Spleen (tissue), 11 donors: ENCODE measurements around the gene SLC47A2. TPM values are rescaled to one million over a fixed set of nuclear protein-coding genes. Genes with fewer than 3 reads are reported as not detected.

Experiments used
- DNase-seq: peaks from one replicate; pipeline ENCODE4 v3.0.0-alpha.2; 2020
- H3K27ac ChIP-seq, 8 donors: fragments of 200-600 bp; sonication (generic) in 7 of 8; 1 replicate in 4 of 8; 2 replicates in 4 of 8; pipeline versions ENCODE4 v1.5.0 to v1.8.0; 2016 to 2021; ENCODE audit warnings: inconsistent platforms in 4 of 8, mild to moderate bottlenecking in 4 of 8, moderate library complexity in 1 of 8
- H3K27me3 ChIP-seq, 7 donors: fragments of 200-600 bp; sonication (generic) in 6 of 7; replicated peaks in 1 of 7; 1 replicate in 4 of 7; 2 replicates in 3 of 7; pipeline versions ENCODE4 v1.5.0 to v1.8.0; 2016 to 2021; ENCODE audit warnings: inconsistent platforms in 3 of 7, mild to moderate bottlenecking in 1 of 7
- H3K36me3 ChIP-seq, 6 donors: fragments of 200-600 bp; sonication (generic) in 5 of 6; 1 replicate in 4 of 6; 2 replicates in 2 of 6; pipeline versions ENCODE4 v1.5.0 to v1.8.0; 2016 to 2021; ENCODE audit warnings: inconsistent platforms in 2 of 6
- H3K4me1 ChIP-seq, 6 donors: fragments of 200-600 bp; sonication (generic) in 5 of 6; 1 replicate in 3 of 6; 2 replicates in 3 of 6; pipeline versions ENCODE4 v1.5.0 to v1.8.0; 2016 to 2021; ENCODE audit warnings: inconsistent platforms in 3 of 6
- H3K4me3 ChIP-seq, 8 donors: fragments of 200-600 bp; sonication (generic) in 7 of 8; 1 replicate in 4 of 8; 2 replicates in 4 of 8; pipeline versions ENCODE4 v1.5.0 to v1.8.0; 2016 to 2021; ENCODE audit warnings: inconsistent platforms in 4 of 8, mild to moderate bottlenecking in 4 of 8, moderate library complexity in 2 of 8
- H3K9me3 ChIP-seq, 8 donors: fragments of 200-600 bp; sonication (generic) in 7 of 8; 1 replicate in 4 of 8; 2 replicates in 4 of 8; pipeline versions ENCODE4 v1.5.0 to v1.8.0; 2016 to 2021; ENCODE audit warnings: inconsistent platforms in 4 of 8
- POLR2A ChIP-seq, 3 donors: fragments of 450-650 bp; IDR thresholded peaks; one replicate each; pipeline ENCODE4 v1.5.1; 2017; ENCODE audit warnings: antibody characterized with exemption in 3 of 3, mild to moderate bottlenecking in 1 of 3
- POLR2AphosphoS5 ChIP-seq, 3 donors: sonication (generic); formaldehyde crosslinking; IDR thresholded peaks; one replicate each; pipeline ENCODE4 v1.5.1; 2017; ENCODE audit warnings: antibody characterized with exemption in 3 of 3
- WGBS, 5 donors: extraction: QIAGEN DNeasy Blood & Tissue Kit in 3 of 5; methylation state at CpG; one replicate each; pipeline versions ENCODE4 v1.1.5 to v1.1.7; 2013 to 2018; 5-methylcytosine and 5-hydroxymethylcytosine counted together
- intact Hi-C: fragments of 100-400 bp; cut with DNase I; formaldehyde crosslinking; loops from one replicate; pipeline ENCODE4 v1.15.0; 2023; ENCODE audit warnings: low total_unique reads
- polyA plus RNA-seq, 3 donors: library from polyadenylated mRNA; stranded (reverse); fragments of 200-250 nt; gene quantifications; one replicate each; pipeline ENCODE4 v1.2.1, GENCODE V29; 2013
- total RNA-seq, 7 donors: library from RNA; depleted of rRNA in 3 of 7; stranded (reverse); fragments of >200 nt in 3 of 7; fragmentation: NEBNext Ultra II Directional in 4 of 7; extraction: Animal tissue kit (Norgen Biotek cat#: 25700) in 4 of 7; gene quantifications; one replicate each; pipeline versions ENCODE4 v1.1.0 to v1.2.1, GENCODE V29; 2016 to 2021
- TF ChIP-seq, protein P1 (sequence below), 11 experiments: fragments of 200-600 bp in 7 of 11; fragments of 450-650 bp in 4 of 11; sonication (generic) in 4 of 11; IDR thresholded peaks in 8 of 11; conservative IDR thresholded peaks in 3 of 11; 1 replicate in 7 of 11; 2 replicates in 4 of 11; pipeline versions ENCODE4 v1.4.0 to v1.8.0; 2016 to 2021; ENCODE audit warnings: antibody characterized with exemption in 11 of 11, inconsistent platforms in 4 of 11, mild to moderate bottlenecking in 1 of 11
- donor health status: healthy with polysubstance abuse.
- donor health status: DM: no; HTN: no; CAD: no; lungs with moderate emphysema.
- donor health status: DM: no; HTN: no; CAD: no.
- donor health status: Bipolar disorder and iron deficiency.
- donor health status: healthy.
- donor health status: DM: no; HTN: no; CAD: no.
- donor health status: DM: yes; HTN: yes; CAD: no.

The SLC47A2 gene
- total and polyA plus RNA-seq, 10 donors, result 0.03 TPM; not detected in 9

GRCh38 chr17:19744922-19745757 is 28.8 kb upstream of the SLC47A2 start:
- peak overlapping the region; percentile 34 to 76 (median 42) for H3K4me3 ChIP-seq
- H3K27me3 ChIP-seq, result peaks cover 0 to 30% (median 0%) of the 10 kb centered on the region in 7 donors
- peaks cover 7 to 17% (median 14%) of the 10 kb centered on the region in 6 donors for H3K4me1 ChIP-seq
- intact Hi-C loops, result no loop called here
- no peaks in the 10 kb centered on the region for H3K9me3 ChIP-seq
- peak overlapping the region in 5 of 8 donors; percentile 41 to 69 (median 63) for H3K27ac ChIP-seq
- DNase-seq, result peak; percentile 96
- no peaks in the 10 kb centered on the region for H3K36me3 ChIP-seq
- 30 to 65% (median 39%) methylated on average over 26 to 50 of the region's 50 CpGs for WGBS, 5 donors
- no peak for TF ChIP-seq POLR2A (IDR thresholded peaks at IDR 0.05)
- TF ChIP-seq POLR2AphosphoS5 (IDR thresholded peaks at IDR 0.05), result peak; percentile 39 to 74 (median 72)
- TF ChIP-seq, protein P1, sequence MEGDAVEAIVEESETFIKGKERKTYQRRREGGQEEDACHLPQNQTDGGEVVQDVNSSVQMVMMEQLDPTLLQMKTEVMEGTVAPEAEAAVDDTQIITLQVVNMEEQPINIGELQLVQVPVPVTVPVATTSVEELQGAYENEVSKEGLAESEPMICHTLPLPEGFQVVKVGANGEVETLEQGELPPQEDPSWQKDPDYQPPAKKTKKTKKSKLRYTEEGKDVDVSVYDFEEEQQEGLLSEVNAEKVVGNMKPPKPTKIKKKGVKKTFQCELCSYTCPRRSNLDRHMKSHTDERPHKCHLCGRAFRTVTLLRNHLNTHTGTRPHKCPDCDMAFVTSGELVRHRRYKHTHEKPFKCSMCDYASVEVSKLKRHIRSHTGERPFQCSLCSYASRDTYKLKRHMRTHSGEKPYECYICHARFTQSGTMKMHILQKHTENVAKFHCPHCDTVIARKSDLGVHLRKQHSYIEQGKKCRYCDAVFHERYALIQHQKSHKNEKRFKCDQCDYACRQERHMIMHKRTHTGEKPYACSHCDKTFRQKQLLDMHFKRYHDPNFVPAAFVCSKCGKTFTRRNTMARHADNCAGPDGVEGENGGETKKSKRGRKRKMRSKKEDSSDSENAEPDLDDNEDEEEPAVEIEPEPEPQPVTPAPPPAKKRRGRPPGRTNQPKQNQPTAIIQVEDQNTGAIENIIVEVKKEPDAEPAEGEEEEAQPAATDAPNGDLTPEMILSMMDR (IDR thresholded peaks at IDR 0.05 in 8 of 11, conservative IDR thresholded peaks at IDR 0.05 in 3 of 11), result peak; percentile 81 to 98 (median 95)

- DNase-seq, result no peak
- H3K36me3 ChIP-seq, result no peaks in the 10 kb centered on the region
- TF ChIP-seq POLR2AphosphoS5 (IDR thresholded peaks at IDR 0.05) (no peak), POLR2A (IDR thresholded peaks at IDR 0.05) (no peak)
- TF ChIP-seq, protein P1 (IDR thresholded peaks at IDR 0.05 in 8 of 11, conservative IDR thresholded peaks at IDR 0.05 in 3 of 11), result no peak
- no peaks in the 10 kb centered on the region for H3K9me3 ChIP-seq
- intact Hi-C loops, result no loop called here
- peaks cover 0 to 30% (median 0%) of the 10 kb centered on the region in 7 donors for H3K27me3 ChIP-seq
- peak overlapping the region in 5 of 8 donors; percentile 41 to 69 (median 63) for H3K27ac ChIP-seq
- 4 to 7% (median 5%) methylated on average over 19 to 25 of the region's 26 CpGs for WGBS, 5 donors
- H3K4me1 ChIP-seq, result peaks cover 7 to 17% (median 14%) of the 10 kb centered on the region in 6 donors
- H3K4me3 ChIP-seq, result peak overlapping the region; percentile 34 to 76 (median 42)
Observed at GRCh38 chr17:19744492-19744891, 28.1 kb upstream of the SLC47A2 start.

GRCh38 chr17:19743101-19744100 is 27.0 kb upstream of the SLC47A2 start:
- Histone ChIP-seq H3K27ac (no peak overlapping the region), H3K27me3 (peaks cover 0 to 24% (median 0%) of the 10 kb centered on the region in 7 donors), H3K4me3 (no peak overlapping the region), H3K36me3 (no peaks in the 10 kb centered on the region), H3K4me1 (peaks cover 7 to 17% (median 14%) of the 10 kb centered on the region in 6 donors), H3K9me3 (no peaks in the 10 kb centered on the region)
- TF ChIP-seq, protein P1 (IDR thresholded peaks at IDR 0.05 in 8 of 11, conservative IDR thresholded peaks at IDR 0.05 in 3 of 11), result no peak
- TF ChIP-seq POLR2AphosphoS5 (IDR thresholded peaks at IDR 0.05) (no peak), POLR2A (IDR thresholded peaks at IDR 0.05) (no peak)
- no peak for DNase-seq
- 93 to 97% (median 96%) methylated on average over 27 to 34 of the region's 34 CpGs for whole genome bisulfite sequencing, 5 donors
- intact Hi-C loops, result no loop called here
